DMS79 treated with DMSO at 0.1 percent for 48 hours (cell line): ENCODE measurements around the gene KRTAP4-7.
"Not testable (repeated sequence)": the region's sequence is repeated elsewhere in the genome, so short reads cannot be mapped to it uniquely, and the experiment has no call there.

Experiments used
- DNase-seq: peaks from one replicate; lab custom pipeline; 2025; lab: John Stamatoyannopoulos, UW

The KRTAP4-7 gene

GRCh38 chr17:41084100-41084856 lies at the start of gene KRTAP4-7:
Gene KRTAP4-7 (plus strand): TSS chr17:41084150. CDS start chr17:41084207, 57 bp downstream.
- not testable (repeated sequence) for DNase-seq

GRCh38 chr17:41034346-41034935 lies 49.5 kb upstream of the KRTAP4-7 start, which contains the start of gene KRTAP1-3:
Gene KRTAP1-3 (minus strand): TSS chr17:41034874. CDS start chr17:41034821, 53 bp downstream.
- DNase-seq, result not testable (repeated sequence)

GRCh38 chr17:41037853-41038350 lies 46.0 kb upstream of the KRTAP4-7 start:
- DNase-seq, result no peak

GRCh38 chr17:41040783-41041571 lies 43.0 kb upstream of the KRTAP4-7 start, which contains the start of gene KRTAP1-1:
Gene KRTAP1-1 (minus strand): TSS chr17:41041450. CDS start chr17:41041397, 53 bp downstream.
- DNase-seq, result not testable (repeated sequence)

GRCh38 chr17:41042953-41043352 lies 41.0 kb upstream of the KRTAP4-7 start:
- DNase-seq, result no peak

- DNase-seq, result not testable (repeated sequence)
Observed at GRCh38 chr17:41046735-41047465, 37.0 kb upstream of the KRTAP4-7 start, which contains the start of gene KRTAP2-1. Gene KRTAP2-1 (minus strand): TSS chr17:41047316. CDS start chr17:41047267, 49 bp downstream.

GRCh38 chr17:41048441-41048840 lies 35.5 kb upstream of the KRTAP4-7 start:
- DNase-seq, result no peak

- no peak for DNase-seq
Observed at GRCh38 chr17:41049110-41049509, 34.8 kb upstream of the KRTAP4-7 start.

GRCh38 chr17:41052566-41052965 lies 31.4 kb upstream of the KRTAP4-7 start:
- no peak for DNase-seq

- DNase-seq, result no peak
Observed at GRCh38 chr17:41054025-41054424, 29.9 kb upstream of the KRTAP4-7 start.

GRCh38 chr17:41054556-41054955 lies 29.4 kb upstream of the KRTAP4-7 start:
- not testable (repeated sequence) for DNase-seq

- not testable (repeated sequence) for DNase-seq
Observed at GRCh38 chr17:41055130-41055529, 28.8 kb upstream of the KRTAP4-7 start, which contains the start of gene KRTAP2-2. Gene KRTAP2-2 (minus strand): TSS chr17:41055230. CDS start chr17:41055211, 19 bp downstream.

GRCh38 chr17:41057547-41057946 lies 26.4 kb upstream of the KRTAP4-7 start:
- no peak for DNase-seq

- no peak for DNase-seq
Observed at GRCh38 chr17:41058741-41059140, 25.2 kb upstream of the KRTAP4-7 start.

GRCh38 chr17:41059276-41060051 lies 24.5 kb upstream of the KRTAP4-7 start:
- not testable (repeated sequence) for DNase-seq

- no peak for DNase-seq
Observed at GRCh38 chr17:41060052-41060604, 23.8 kb upstream of the KRTAP4-7 start, which contains the start of gene KRTAP2-3. Gene KRTAP2-3 (minus strand): TSS chr17:41060114. CDS start chr17:41060050, 64 bp downstream.

- no peak for DNase-seq
Observed at GRCh38 chr17:41061964-41062363, 22.0 kb upstream of the KRTAP4-7 start.

- no peak for DNase-seq
Observed at GRCh38 chr17:41063449-41063848, 20.5 kb upstream of the KRTAP4-7 start.

- peak; percentile 30 for DNase-seq
Observed at GRCh38 chr17:41064301-41064700, 19.6 kb upstream of the KRTAP4-7 start.
